Measurements from ENCODE around the gene KLHL22. TPM values are rescaled to one million over a fixed set of nuclear protein-coding genes. Genes with fewer than 3 reads are reported as not detected.

KLHL22 gene
- total and polyA plus RNA-seq, 2 of the 8 experiments (the other 6 are each of a cell fraction or from before 2014, with no cell fraction given) = 9.4 to 16.2 TPM

DNA sequence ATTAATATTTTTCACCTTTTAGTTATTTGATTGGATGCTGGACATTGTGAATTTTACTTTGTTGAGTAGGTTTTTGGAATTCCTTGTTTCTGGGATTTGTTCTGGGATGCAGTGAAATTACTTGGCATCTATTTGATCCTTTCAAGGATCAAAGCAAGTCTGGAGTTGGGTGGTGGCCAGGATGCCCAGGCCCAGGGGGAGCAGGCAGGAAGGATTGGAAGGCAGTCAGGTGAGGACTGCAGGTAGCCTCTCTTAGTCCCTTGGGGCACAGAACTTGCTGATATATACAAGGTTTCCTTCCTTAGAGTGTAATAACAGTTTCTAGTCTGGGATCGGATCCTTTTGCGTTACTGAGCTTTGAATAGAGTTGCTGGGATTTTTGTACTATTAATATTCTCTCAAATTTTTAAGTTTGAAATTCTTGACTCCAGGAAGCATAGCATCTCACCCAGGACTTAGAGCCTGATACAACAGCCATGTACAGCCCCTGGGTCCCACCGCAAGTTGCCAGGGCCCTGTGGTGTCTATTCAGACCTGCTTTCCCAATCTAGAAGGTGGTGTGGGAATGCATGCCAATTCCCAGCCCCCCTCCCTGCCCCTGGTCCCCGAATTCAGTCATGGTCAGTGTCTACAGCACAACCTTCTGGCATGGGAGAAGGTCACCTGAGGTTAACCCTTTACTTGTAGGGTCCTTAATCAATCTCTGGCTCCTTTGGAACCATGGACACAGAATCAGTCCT is 95.6 kb downstream of the KLHL22 start (continued):
- TF ChIP-seq, protein P1, sequence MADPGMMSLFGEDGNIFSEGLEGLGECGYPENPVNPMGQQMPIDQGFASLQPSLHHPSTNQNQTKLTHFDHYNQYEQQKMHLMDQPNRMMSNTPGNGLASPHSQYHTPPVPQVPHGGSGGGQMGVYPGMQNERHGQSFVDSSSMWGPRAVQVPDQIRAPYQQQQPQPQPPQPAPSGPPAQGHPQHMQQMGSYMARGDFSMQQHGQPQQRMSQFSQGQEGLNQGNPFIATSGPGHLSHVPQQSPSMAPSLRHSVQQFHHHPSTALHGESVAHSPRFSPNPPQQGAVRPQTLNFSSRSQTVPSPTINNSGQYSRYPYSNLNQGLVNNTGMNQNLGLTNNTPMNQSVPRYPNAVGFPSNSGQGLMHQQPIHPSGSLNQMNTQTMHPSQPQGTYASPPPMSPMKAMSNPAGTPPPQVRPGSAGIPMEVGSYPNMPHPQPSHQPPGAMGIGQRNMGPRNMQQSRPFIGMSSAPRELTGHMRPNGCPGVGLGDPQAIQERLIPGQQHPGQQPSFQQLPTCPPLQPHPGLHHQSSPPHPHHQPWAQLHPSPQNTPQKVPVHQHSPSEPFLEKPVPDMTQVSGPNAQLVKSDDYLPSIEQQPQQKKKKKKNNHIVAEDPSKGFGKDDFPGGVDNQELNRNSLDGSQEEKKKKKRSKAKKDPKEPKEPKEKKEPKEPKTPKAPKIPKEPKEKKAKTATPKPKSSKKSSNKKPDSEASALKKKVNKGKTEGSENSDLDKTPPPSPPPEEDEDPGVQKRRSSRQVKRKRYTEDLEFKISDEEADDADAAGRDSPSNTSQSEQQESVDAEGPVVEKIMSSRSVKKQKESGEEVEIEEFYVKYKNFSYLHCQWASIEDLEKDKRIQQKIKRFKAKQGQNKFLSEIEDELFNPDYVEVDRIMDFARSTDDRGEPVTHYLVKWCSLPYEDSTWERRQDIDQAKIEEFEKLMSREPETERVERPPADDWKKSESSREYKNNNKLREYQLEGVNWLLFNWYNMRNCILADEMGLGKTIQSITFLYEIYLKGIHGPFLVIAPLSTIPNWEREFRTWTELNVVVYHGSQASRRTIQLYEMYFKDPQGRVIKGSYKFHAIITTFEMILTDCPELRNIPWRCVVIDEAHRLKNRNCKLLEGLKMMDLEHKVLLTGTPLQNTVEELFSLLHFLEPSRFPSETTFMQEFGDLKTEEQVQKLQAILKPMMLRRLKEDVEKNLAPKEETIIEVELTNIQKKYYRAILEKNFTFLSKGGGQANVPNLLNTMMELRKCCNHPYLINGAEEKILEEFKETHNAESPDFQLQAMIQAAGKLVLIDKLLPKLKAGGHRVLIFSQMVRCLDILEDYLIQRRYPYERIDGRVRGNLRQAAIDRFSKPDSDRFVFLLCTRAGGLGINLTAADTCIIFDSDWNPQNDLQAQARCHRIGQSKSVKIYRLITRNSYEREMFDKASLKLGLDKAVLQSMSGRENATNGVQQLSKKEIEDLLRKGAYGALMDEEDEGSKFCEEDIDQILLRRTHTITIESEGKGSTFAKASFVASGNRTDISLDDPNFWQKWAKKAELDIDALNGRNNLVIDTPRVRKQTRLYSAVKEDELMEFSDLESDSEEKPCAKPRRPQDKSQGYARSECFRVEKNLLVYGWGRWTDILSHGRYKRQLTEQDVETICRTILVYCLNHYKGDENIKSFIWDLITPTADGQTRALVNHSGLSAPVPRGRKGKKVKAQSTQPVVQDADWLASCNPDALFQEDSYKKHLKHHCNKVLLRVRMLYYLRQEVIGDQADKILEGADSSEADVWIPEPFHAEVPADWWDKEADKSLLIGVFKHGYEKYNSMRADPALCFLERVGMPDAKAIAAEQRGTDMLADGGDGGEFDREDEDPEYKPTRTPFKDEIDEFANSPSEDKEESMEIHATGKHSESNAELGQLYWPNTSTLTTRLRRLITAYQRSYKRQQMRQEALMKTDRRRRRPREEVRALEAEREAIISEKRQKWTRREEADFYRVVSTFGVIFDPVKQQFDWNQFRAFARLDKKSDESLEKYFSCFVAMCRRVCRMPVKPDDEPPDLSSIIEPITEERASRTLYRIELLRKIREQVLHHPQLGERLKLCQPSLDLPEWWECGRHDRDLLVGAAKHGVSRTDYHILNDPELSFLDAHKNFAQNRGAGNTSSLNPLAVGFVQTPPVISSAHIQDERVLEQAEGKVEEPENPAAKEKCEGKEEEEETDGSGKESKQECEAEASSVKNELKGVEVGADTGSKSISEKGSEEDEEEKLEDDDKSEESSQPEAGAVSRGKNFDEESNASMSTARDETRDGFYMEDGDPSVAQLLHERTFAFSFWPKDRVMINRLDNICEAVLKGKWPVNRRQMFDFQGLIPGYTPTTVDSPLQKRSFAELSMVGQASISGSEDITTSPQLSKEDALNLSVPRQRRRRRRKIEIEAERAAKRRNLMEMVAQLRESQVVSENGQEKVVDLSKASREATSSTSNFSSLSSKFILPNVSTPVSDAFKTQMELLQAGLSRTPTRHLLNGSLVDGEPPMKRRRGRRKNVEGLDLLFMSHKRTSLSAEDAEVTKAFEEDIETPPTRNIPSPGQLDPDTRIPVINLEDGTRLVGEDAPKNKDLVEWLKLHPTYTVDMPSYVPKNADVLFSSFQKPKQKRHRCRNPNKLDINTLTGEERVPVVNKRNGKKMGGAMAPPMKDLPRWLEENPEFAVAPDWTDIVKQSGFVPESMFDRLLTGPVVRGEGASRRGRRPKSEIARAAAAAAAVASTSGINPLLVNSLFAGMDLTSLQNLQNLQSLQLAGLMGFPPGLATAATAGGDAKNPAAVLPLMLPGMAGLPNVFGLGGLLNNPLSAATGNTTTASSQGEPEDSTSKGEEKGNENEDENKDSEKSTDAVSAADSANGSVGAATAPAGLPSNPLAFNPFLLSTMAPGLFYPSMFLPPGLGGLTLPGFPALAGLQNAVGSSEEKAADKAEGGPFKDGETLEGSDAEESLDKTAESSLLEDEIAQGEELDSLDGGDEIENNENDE (IDR thresholded peaks at IDR 0.05; ENCODE audit: insufficient replicate concordance, low read length) = no peak
- TF ChIP-seq SUZ12 (IDR thresholded peaks at IDR 0.05; ENCODE audit: low read length) (no peak), CBX8 (IDR thresholded peaks at IDR 0.05; ENCODE audit: borderline replicate concordance, low read depth, low read length) (no peak), KDM4A (IDR thresholded peaks at IDR 0.05; ENCODE audit: low read depth, low read length, severe bottlenecking) (no peak), BCL11A (IDR thresholded peaks at IDR 0.05; ENCODE audit: low read depth in 2 of 2, low read length in 2 of 2) (no peak), NRF1 (IDR thresholded peaks at IDR 0.05; ENCODE audit: low read depth, low read length) (no peak)
- TF ChIP-seq, protein P2, sequence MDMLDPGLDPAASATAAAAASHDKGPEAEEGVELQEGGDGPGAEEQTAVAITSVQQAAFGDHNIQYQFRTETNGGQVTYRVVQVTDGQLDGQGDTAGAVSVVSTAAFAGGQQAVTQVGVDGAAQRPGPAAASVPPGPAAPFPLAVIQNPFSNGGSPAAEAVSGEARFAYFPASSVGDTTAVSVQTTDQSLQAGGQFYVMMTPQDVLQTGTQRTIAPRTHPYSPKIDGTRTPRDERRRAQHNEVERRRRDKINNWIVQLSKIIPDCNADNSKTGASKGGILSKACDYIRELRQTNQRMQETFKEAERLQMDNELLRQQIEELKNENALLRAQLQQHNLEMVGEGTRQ (IDR thresholded peaks at IDR 0.05; ENCODE audit: low read length) = no peak
- TF ChIP-seq, protein P3, sequence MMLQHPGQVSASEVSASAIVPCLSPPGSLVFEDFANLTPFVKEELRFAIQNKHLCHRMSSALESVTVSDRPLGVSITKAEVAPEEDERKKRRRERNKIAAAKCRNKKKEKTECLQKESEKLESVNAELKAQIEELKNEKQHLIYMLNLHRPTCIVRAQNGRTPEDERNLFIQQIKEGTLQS (IDR thresholded peaks at IDR 0.05; ENCODE audit: insufficient read depth, low read depth, low read length) = no peak

All from H1 (cell line).